ENCODE results near the gene SALL2.

- TF ChIP-seq CTCF (tag by site-specific recombination; IDR thresholded peaks at IDR 0.05) (no peak), ZNF324 (tag by site-specific recombination; IDR thresholded peaks at IDR 0.05) (no peak), SP2 (tag by site-specific recombination; IDR thresholded peaks at IDR 0.05) (no peak), ZSCAN30 (tag by site-specific recombination; IDR thresholded peaks at IDR 0.05) (no peak), ZNF747 (tag by site-specific recombination; IDR thresholded peaks at IDR 0.05) (no peak), ZNF121 (tag by site-specific recombination; IDR thresholded peaks at IDR 0.05) (no peak), ZNF132 (tag by site-specific recombination; IDR thresholded peaks at IDR 0.05; ENCODE audit: borderline replicate concordance) (no peak), ZNF335 (tag by site-specific recombination; conservative IDR thresholded peaks at IDR 0.05) (no peak), AEBP2 (tag by site-specific recombination; IDR thresholded peaks at IDR 0.05; ENCODE audit: borderline replicate concordance) (no peak), REPIN1 (tag by site-specific recombination; IDR thresholded peaks at IDR 0.05; ENCODE audit: low read depth) (no peak)
- TF ChIP-seq, protein P1, sequence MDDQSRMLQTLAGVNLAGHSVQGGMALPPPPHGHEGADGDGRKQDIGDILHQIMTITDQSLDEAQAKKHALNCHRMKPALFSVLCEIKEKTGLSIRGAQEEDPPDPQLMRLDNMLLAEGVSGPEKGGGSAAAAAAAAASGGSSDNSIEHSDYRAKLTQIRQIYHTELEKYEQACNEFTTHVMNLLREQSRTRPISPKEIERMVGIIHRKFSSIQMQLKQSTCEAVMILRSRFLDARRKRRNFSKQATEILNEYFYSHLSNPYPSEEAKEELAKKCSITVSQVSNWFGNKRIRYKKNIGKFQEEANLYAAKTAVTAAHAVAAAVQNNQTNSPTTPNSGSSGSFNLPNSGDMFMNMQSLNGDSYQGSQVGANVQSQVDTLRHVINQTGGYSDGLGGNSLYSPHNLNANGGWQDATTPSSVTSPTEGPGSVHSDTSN (CRISPR knock-in tag; IDR thresholded peaks at IDR 0.05): no peak
- TF ChIP-seq, protein P2, sequence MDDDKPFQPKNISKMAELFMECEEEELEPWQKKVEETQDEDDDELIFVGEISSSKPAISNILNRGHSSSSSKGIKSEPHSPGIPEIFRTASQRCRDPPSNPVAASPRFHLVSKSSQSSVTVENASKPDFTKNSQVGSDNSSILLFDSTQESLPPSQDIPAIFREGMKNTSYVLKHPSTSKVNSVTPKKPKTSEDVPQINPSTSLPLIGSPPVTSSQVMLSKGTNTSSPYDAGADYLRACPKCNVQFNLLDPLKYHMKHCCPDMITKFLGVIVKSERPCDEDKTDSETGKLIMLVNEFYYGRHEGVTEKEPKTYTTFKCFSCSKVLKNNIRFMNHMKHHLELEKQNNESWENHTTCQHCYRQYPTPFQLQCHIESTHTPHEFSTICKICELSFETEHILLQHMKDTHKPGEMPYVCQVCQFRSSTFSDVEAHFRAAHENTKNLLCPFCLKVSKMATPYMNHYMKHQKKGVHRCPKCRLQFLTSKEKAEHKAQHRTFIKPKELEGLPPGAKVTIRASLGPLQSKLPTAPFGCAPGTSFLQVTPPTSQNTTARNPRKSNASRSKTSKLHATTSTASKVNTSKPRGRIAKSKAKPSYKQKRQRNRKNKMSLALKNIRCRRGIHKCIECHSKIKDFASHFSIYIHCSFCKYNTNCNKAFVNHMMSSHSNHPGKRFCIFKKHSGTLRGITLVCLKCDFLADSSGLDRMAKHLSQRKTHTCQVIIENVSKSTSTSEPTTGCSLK (tag by site-specific recombination; IDR thresholded peaks at IDR 0.05): no peak
- TF ChIP-seq, protein P3, sequence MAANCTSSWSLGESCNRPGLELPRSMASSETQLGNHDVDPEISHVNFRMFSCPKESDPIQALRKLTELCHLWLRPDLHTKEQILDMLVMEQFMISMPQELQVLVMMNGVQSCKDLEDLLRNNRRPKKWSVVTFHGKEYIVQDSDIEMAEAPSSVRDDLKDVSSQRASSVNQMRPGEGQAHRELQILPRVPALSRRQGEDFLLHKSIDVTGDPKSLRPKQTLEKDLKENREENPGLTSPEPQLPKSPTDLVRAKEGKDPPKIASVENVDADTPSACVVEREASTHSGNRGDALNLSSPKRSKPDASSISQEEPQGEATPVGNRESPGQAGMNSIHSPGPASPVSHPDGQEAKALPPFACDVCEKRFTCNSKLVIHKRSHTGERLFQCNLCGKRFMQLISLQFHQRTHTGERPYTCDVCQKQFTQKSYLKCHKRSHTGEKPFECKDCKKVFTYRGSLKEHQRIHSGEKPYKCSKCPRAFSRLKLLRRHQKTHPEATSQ (tag by site-specific recombination; IDR thresholded peaks at IDR 0.05): no peak
- TF ChIP-seq, protein P4, sequence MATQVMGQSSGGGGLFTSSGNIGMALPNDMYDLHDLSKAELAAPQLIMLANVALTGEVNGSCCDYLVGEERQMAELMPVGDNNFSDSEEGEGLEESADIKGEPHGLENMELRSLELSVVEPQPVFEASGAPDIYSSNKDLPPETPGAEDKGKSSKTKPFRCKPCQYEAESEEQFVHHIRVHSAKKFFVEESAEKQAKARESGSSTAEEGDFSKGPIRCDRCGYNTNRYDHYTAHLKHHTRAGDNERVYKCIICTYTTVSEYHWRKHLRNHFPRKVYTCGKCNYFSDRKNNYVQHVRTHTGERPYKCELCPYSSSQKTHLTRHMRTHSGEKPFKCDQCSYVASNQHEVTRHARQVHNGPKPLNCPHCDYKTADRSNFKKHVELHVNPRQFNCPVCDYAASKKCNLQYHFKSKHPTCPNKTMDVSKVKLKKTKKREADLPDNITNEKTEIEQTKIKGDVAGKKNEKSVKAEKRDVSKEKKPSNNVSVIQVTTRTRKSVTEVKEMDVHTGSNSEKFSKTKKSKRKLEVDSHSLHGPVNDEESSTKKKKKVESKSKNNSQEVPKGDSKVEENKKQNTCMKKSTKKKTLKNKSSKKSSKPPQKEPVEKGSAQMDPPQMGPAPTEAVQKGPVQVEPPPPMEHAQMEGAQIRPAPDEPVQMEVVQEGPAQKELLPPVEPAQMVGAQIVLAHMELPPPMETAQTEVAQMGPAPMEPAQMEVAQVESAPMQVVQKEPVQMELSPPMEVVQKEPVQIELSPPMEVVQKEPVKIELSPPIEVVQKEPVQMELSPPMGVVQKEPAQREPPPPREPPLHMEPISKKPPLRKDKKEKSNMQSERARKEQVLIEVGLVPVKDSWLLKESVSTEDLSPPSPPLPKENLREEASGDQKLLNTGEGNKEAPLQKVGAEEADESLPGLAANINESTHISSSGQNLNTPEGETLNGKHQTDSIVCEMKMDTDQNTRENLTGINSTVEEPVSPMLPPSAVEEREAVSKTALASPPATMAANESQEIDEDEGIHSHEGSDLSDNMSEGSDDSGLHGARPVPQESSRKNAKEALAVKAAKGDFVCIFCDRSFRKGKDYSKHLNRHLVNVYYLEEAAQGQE (tag by site-specific recombination; IDR thresholded peaks at IDR 0.05): no peak
Measured at GRCh38 chr14:21558703-21559170, 32.6 kb upstream of the SALL2 start.
